HG03354 (cell line): ENCODE measurements around the gene DGKB.

Experiments
- ATAC-seq: cut with Tn5 transposase; IDR thresholded peaks from one replicate; pipeline ENCODE4 v1.9.1; 2021; ENCODE audit warnings: mild to moderate bottlenecking; ENCODE audit not compliant: unreplicated experiment, poor library complexity, severe bottlenecking

Gene DGKB

DNA sequence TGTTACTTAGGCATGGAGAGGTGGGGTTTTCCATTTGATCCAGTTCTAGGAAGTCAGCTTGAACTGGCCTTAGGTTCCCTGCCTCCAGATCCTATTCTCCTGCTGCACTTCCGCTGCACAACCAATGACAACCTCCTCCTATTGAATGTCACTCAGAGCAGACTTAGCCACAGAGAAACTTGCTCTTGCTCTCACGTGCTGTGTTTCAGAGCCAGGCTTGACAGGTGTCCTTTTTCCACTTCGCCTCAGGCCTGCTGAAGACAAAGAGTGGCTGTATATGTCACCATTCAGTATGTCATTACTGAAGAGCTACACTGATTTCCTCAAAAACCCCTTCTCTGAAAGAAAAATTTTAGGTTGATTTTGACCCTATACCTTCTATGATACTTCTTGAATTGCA, 797.7 kb downstream of the DGKB start:
- ATAC-seq, result no peak

DNA sequence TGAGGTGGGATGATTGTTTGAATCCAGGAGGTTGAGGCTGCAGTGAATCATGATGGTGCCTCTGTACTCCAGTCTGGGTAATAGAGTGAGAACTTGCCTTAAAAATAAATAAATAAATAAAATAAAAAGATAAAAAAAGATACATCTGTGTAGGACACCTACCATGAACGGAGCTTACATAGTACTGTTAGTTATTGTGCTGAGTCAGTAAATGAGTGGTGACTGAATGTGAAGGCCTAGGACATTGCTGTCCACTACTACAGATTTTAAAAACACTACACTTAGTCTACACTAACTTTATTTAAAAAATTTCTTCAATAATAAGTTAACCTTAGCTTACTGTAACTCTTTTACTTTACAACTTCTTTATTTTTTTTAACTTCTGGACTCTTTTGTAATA, 806.4 kb downstream of the DGKB start:
- no peak for ATAC-seq

DNA sequence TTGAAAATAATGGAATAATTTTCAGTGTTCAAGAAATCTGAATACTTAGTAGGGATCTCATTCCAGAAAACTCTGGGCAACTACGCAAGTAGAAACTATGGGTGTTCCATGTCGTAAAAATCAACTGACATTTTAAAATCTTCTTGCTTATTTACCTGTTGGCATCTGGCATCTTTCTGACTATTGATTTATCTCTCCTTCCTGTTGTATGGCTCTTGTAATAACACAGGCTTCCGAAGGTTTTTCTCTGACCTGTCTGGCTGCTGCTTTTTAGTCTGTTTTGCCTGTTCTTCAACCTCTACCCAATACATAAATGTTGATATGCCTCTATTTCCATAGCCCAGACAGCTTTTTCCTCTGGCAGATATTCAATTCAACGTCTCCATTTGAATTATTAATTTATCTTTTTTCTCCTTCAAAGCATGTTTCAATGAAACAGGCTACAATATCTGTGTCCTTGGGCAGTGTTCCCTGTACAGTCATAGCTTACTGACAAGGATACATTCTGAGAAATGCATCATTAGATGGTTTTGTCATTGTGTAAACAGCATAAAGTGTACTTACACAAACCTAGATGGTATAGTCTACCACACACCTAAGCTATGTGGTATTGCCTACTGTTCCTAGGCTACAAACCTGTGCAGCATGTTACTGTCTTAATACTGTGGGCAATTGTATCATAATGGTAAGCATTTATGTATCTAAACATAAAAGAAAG, 807.2 kb downstream of the DGKB start:
- no peak for ATAC-seq
